Fibroblast of the aortic adventitia (primary cell): ENCODE measurements around the gene ADAMTSL1. TPM values are rescaled to one million over a fixed set of nuclear protein-coding genes. Genes with fewer than 3 reads are reported as not detected.

Experiments
- DNase-seq: peaks from one replicate; pipeline ENCODE4 v3.0.0-alpha.2; 2010; ENCODE audit warnings: low read depth
- H3K4me3 ChIP-seq: 2 replicates; pipeline ENCODE4 v1.5.1; 2011; ENCODE audit warnings: low read depth, mild to moderate bottlenecking, control low read depth, low read length, moderate library complexity
- CTCF ChIP-seq: IDR thresholded peaks from 2 replicates; pipeline ENCODE4 v1.5.1; 2011; ENCODE audit warnings: mild to moderate bottlenecking, low read length, control low read depth, inconsistent platforms; ENCODE audit not compliant: insufficient read depth
- total RNA-seq: library from RNA; depleted of rRNA; stranded (reverse); fragments of >200 nt; gene quantifications from 2 replicates; pipeline ENCODE4 v1.2.3, GENCODE V29; 2012; ENCODE audit warnings: low replicate concordance

Gene ADAMTSL1
- total RNA-seq, 1 donor = 179 TPM

DNA sequence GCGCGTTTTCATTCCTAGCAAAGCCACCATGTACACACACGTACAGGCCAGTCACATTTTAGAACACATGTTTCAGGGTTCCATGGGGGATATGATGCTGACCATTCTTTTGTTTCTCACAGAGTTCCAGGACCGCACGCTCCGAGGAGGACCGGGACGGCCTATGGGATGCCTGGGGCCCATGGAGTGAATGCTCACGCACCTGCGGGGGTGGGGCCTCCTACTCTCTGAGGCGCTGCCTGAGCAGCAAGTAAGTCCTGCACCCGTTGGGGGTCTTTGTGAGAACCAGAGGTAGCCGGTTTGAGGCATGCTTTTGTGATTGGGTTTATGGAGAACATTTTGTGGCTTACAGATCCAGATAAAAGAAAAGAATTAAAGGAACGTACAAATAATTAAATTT, 30.8 kb downstream of the ADAMTSL1 start:
- no peak for TF ChIP-seq CTCF
- DNase-seq = no peak

GRCh38 chr9:18507151-18507550, 33.2 kb downstream of the ADAMTSL1 start:
- H3K4me3 ChIP-seq = no peak overlapping the region
- TF ChIP-seq CTCF = no peak
- DNase-seq = no peak

More for the DNA sequence above, 30.8 kb downstream of the ADAMTSL1 start:
- H3K4me3 ChIP-seq = no peak overlapping the region

DNA sequence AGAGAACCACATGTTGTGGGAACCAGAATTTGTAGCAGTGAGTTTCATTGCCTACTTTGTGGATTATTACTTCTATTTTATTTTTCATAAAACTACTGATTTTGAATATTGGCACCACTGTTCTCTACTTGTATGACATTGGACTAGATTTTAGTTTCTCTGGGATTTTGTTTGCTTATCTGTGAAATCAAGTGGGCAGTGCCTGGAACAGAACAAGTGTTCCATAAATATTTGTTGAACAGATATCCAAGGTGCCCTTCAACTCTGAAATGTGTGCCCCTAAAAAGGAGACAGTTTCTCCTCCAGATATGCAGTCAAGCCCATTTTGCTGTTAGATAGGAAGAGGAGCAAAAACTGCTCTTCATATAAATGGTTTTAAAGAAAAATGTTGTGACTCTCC, 42.6 kb downstream of the ADAMTSL1 start:
- TF ChIP-seq CTCF = no peak
- no peak for DNase-seq
- no peak overlapping the region for H3K4me3 ChIP-seq

- H3K4me3 ChIP-seq = no peak overlapping the region
- no peak for DNase-seq
- TF ChIP-seq CTCF = no peak
These were observed 43.0 kb downstream of the ADAMTSL1 start for GRCh38 chr9:18516965-18517364.

- peak; percentile 58 for DNase-seq
- H3K4me3 ChIP-seq = no peak overlapping the region
- TF ChIP-seq CTCF = no peak
These were observed 46.6 kb downstream of the ADAMTSL1 start for GRCh38 chr9:18520416-18521047.

GRCh38 chr9:18526685-18527084, 52.7 kb downstream of the ADAMTSL1 start:
- no peak for TF ChIP-seq CTCF
- no peak overlapping the region for H3K4me3 ChIP-seq
- DNase-seq = no peak
